GM12892 (cell line): ENCODE data around the gene UBE2B. TPM values are rescaled to one million over a fixed set of nuclear protein-coding genes. Genes with fewer than 3 reads are reported as not detected.
"Not testable (repeated sequence)": the region's sequence is repeated elsewhere in the genome, so short reads cannot be mapped to it uniquely, and the experiment has no call there.

ENCODE experiments used
- DNase-seq: peaks from one replicate; pipeline ENCODE4 v3.0.0; 2011; ENCODE audit not compliant: insufficient read length
- FAIRE-seq: peaks from 2 replicates; lab custom pipeline; 2011; peaks lifted over from hg19 to GRCh38; lab: Jason Lieb, UNC
- POLR2A ChIP-seq: IDR thresholded peaks from 2 replicates; pipeline ENCODE4 v1.6.1; 2011; ENCODE audit warnings: low read depth, low read length, control low read depth
- POLR2AphosphoS5 ChIP-seq: IDR thresholded peaks from 2 replicates; pipeline ENCODE4 v1.6.1; 2011; ENCODE audit warnings: low read depth, low read length, control low read depth
- TAF1 ChIP-seq: IDR thresholded peaks from 2 replicates; pipeline ENCODE4 v1.6.1; 2011; ENCODE audit warnings: low read depth, mild to moderate bottlenecking, control low read depth, low read length, borderline replicate concordance
- polyA plus RNA-seq: library from polyadenylated mRNA; unstranded; fragments of >200 nt; gene quantifications from one replicate; pipeline ENCODE4 v1.2.1, GENCODE V29; 2012; ENCODE audit warnings: missing spikeins, inconsistent platforms; ENCODE audit not compliant: missing spikeins

UBE2B gene
- polyA plus RNA-seq: 76.6 TPM

- peak; percentile 76 for DNase-seq
- FAIRE-seq: peak; percentile 99
- TF ChIP-seq POLR2A: peak; percentile 58
- 0 out of 2 replicates have a peak, but pooled peaks have one; percentile 17 for TF ChIP-seq POLR2AphosphoS5
- TF ChIP-seq TAF1: peak; percentile 44; the same call in 1 of the 2 replicates
Observed at GRCh38 chr5:134370871-134371833, at the start of gene UBE2B. TSS of gene UBE2B (plus strand) at chr5:134371569. CDS start at chr5:134371596, 27 bp downstream.

GRCh38 chr5:134327327-134327726, 44.0 kb upstream of the UBE2B start:
- no peak for TF ChIP-seq POLR2AphosphoS5
- no peak for TF ChIP-seq TAF1
- TF ChIP-seq POLR2A: no peak
- DNase-seq (no peak), FAIRE-seq (no peak)

DNA sequence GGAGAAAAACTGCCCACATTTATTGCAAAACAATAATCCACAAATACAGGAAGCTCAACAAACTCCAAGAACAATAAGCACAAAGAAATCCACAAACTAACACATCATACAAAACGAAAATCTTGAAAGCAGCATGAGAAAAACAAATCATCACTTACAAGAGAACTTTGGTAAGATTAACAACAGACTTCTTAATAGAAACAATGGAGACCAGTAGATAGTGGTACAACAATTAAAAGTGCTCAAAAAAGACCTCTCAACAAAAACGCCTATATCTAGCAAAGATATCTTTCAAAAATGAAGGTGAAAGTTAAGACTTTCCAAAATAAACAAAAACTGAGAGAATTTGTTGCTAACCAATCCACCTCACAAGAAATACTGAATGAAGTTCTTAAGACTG, 42.8 kb upstream of the UBE2B start:
- DNase-seq (no peak), FAIRE-seq (no peak)
- TF ChIP-seq POLR2AphosphoS5 (no peak), POLR2A (no peak), TAF1 (no peak)

DNA sequence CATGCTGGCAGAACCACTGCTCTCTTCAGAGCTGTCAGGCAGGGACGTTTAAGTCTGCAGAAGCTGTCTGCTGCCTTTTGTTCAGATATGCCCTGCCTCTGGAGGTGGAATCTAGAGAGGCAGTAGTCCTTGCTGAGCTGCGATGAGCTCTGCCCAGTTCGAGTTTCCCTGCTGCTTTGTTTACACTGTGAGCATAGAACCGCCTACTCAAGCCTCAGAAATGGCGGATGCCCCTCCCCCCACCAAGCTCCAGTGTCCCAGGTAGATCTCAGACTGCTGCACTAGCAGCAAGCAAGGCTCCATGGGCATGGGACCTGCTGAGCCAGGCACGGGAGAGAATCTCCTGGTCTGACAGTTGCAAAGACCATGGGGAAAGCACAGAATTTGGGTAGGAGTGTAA, 34.5 kb upstream of the UBE2B start:
- not testable (repeated sequence) for DNase-seq, FAIRE-seq

- not testable (repeated sequence) for FAIRE-seq, DNase-seq
Observed at GRCh38 chr5:134343500-134343899, 27.9 kb upstream of the UBE2B start.

DNA sequence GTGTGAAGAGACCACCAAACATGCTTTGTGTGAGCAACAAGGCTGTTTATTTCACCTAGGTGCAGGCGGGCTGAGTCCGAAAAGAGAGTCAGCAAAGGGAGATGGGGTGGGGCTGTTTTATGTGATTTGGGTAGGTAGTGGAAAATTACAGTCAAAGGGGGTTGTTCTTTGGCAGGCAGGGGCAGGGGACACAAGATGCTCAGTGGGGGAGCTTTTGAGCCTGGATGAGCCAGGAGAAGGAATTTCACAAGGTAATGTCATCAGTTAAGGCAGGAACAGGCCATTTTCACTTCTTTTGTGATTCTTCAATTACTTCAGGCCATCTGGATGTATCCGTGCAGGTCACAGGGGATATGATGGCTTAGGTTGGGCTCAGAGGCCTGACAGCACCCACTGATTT, 25.9 kb upstream of the UBE2B start:
- DNase-seq, FAIRE-seq: not testable (repeated sequence)

DNA sequence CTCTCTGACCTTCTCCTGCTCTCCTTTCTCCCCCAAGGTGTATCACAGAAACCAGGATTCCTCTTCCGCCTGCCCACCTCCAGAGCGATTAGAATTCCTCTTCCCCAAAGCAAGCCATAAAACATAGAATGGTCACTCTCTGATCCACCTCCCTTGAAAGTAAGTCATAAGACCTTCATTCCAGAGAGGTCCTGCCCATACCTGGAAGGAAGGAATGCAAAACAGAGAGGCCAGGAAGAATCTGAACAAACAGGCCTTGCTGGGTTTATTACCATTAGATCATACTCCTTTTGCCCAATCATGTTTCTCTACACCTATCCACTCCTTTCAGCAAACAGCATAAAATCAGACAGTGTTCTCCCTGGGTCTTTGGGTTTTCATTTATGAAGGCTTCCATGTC, 25.4 kb upstream of the UBE2B start:
- FAIRE-seq (no peak), DNase-seq (no peak)
- TF ChIP-seq POLR2A (no peak), POLR2AphosphoS5 (no peak)

DNA sequence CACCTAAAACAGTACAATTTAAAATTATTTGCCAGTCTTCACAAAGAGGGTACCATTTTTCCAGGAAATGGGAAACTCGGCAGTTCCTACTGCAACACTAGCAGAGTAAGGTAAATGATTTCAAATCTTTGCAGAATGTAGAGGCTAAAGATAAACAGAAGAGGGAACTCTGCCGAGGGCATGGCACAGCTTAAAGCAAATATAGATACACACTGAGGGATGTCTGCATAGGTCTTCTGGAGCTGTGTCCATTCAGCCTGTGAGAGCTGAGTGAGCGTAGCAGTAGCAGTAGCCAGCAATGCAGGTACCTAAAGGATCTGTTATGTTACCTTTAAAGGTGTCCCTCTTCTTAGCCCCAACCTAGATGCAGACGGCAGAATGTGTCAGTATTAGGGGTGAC, 21.9 kb upstream of the UBE2B start:
- no peak for FAIRE-seq
- DNase-seq: no peak
- TF ChIP-seq POLR2A (no peak), TAF1 (no peak), POLR2AphosphoS5 (no peak)

DNA sequence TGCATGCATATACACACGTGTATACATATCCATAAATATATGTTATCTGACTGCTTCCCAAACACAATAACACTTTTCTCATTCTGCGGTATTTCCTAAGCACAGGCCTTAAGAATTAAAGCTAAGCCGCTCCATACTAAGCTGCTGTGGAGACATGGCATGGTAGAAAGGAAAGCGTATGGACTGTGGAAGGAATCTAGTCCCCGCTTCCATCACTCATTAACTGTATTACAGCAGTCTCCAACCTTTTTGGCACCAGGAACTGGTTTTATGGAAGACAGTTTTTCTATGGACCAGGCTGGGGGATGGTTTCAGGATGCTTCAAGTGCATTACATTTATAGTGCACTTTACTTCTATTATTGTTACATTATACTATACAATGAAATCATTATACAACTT, 15.7 kb upstream of the UBE2B start:
- peak; percentile 38 for FAIRE-seq
- TF ChIP-seq POLR2A (no peak), TAF1 (no peak), POLR2AphosphoS5 (no peak)

GRCh38 chr5:134365604-134366003, 5.8 kb upstream of the UBE2B start:
- FAIRE-seq: no peak
- no peak for DNase-seq
- TF ChIP-seq TAF1 (no peak), POLR2AphosphoS5 (no peak), POLR2A (no peak)

More for the DNA sequence above, 15.7 kb upstream of the UBE2B start:
- DNase-seq: no peak

GRCh38 chr5:134370311-134370870, 978 bp upstream of the UBE2B start:
- no peak for DNase-seq
- FAIRE-seq: no peak
- TF ChIP-seq POLR2AphosphoS5: no peak
- TF ChIP-seq POLR2A: no peak
- no peak; the same call in 1 of the 2 replicates for TF ChIP-seq TAF1

- TF ChIP-seq TAF1 (no peak), POLR2AphosphoS5 (0 out of 2 replicates have a peak, but pooled peaks have one; percentile 6)
- no peak for FAIRE-seq
- peak; percentile 13 for DNase-seq
Observed at GRCh38 chr5:134371834-134372340, 518 bp downstream of the UBE2B start.

- DNase-seq, FAIRE-seq: not testable (repeated sequence)
Observed at GRCh38 chr5:134373633-134374032, 2.3 kb downstream of the UBE2B start.
